ENCODE results near the gene SCAMP5.

Gene SCAMP5

GRCh38 chr15:74995182-74995778 lies at the start of gene SCAMP5:
Gene SCAMP5 (plus strand): TSS chr15:74995563. CDS start chr15:75011840, 16,277 bp downstream.
- DNase-seq (ENCODE audit: low read depth in 3 of 3): peak; percentile 75 to 83 (median 76)

GRCh38 chr15:74950078-74950908 lies 45.1 kb upstream of the SCAMP5 start:
- peak; percentile 49 to 64 (median 62) for DNase-seq (ENCODE audit: low read depth in 3 of 3)

GRCh38 chr15:74951006-74951405 lies 44.4 kb upstream of the SCAMP5 start:
- no peak for DNase-seq (ENCODE audit: low read depth in 3 of 3)

- DNase-seq (ENCODE audit: low read depth in 3 of 3): no peak
Observed at GRCh38 chr15:74954515-74954914, 40.8 kb upstream of the SCAMP5 start.

GRCh38 chr15:74955017-74955416 lies 40.3 kb upstream of the SCAMP5 start:
- DNase-seq (ENCODE audit: low read depth in 3 of 3): no peak

GRCh38 chr15:74955796-74956647 lies 39.3 kb upstream of the SCAMP5 start:
- DNase-seq (ENCODE audit: low read depth in 3 of 3): peak; percentile 46 to 61 (median 51)

GRCh38 chr15:74956648-74957475 lies 38.5 kb upstream of the SCAMP5 start, which contains the start of gene RPP25:
Gene RPP25 (minus strand): TSS chr15:74956772. CDS start chr15:74956583, 189 bp downstream.
- DNase-seq (ENCODE audit: low read depth in 3 of 3): peak; percentile 49 to 71 (median 66)

- no peak for DNase-seq (ENCODE audit: low read depth in 3 of 3)
Observed at GRCh38 chr15:74957476-74958035, 37.8 kb upstream of the SCAMP5 start.

- no peak for DNase-seq (ENCODE audit: low read depth in 3 of 3)
Observed at GRCh38 chr15:74958320-74958907, 36.9 kb upstream of the SCAMP5 start.

GRCh38 chr15:74958908-74959585 lies 36.3 kb upstream of the SCAMP5 start:
- DNase-seq (ENCODE audit: low read depth in 3 of 3): no peak

- no peak for DNase-seq (ENCODE audit: low read depth in 3 of 3)
Observed at GRCh38 chr15:74959586-74959939, 35.8 kb upstream of the SCAMP5 start.

- no peak for DNase-seq (ENCODE audit: low read depth in 3 of 3)
Observed at GRCh38 chr15:74960286-74960685, 35.1 kb upstream of the SCAMP5 start.

GRCh38 chr15:74960995-74961588 lies 34.3 kb upstream of the SCAMP5 start:
- no peak for DNase-seq (ENCODE audit: low read depth in 3 of 3)

GRCh38 chr15:74961616-74962015 lies 33.7 kb upstream of the SCAMP5 start:
- DNase-seq (ENCODE audit: low read depth in 3 of 3): no peak

GRCh38 chr15:74962219-74962618 lies 33.1 kb upstream of the SCAMP5 start:
- no peak for DNase-seq (ENCODE audit: low read depth in 3 of 3)

- DNase-seq (ENCODE audit: low read depth in 3 of 3): no peak
Observed at GRCh38 chr15:74962671-74963070, 32.7 kb upstream of the SCAMP5 start.

- DNase-seq (ENCODE audit: low read depth in 3 of 3): no peak
Observed at GRCh38 chr15:74963213-74963612, 32.1 kb upstream of the SCAMP5 start.

GRCh38 chr15:74964794-74965193 lies 30.6 kb upstream of the SCAMP5 start:
- DNase-seq (ENCODE audit: low read depth in 3 of 3): no peak

- no peak for DNase-seq (ENCODE audit: low read depth in 3 of 3)
Observed at GRCh38 chr15:74967670-74968069, 27.7 kb upstream of the SCAMP5 start.

- DNase-seq (ENCODE audit: low read depth in 3 of 3): no peak
Observed at GRCh38 chr15:74976159-74976558, 19.2 kb upstream of the SCAMP5 start.
